Stimulated activated CD8-positive, alpha-beta memory T cell treated with anti-CD3 and anti-CD28 coated beads, Interleukin-7, amount 100 ng/mL, for 24 hours (primary cell): ENCODE data around the gene TNNC1.

Experiments used
- DNase-seq: peaks from one replicate; pipeline ENCODE4 v3.0.0-alpha.2; 2020; ENCODE audit warnings: low read depth

TNNC1 gene

GRCh38 chr3:52458031-52458760, 4.4 kb upstream of the TNNC1 start:
- no peak for DNase-seq

- no peak for DNase-seq
Measured at GRCh38 chr3:52456800-52457183, 3.0 kb upstream of the TNNC1 start.

DNA sequence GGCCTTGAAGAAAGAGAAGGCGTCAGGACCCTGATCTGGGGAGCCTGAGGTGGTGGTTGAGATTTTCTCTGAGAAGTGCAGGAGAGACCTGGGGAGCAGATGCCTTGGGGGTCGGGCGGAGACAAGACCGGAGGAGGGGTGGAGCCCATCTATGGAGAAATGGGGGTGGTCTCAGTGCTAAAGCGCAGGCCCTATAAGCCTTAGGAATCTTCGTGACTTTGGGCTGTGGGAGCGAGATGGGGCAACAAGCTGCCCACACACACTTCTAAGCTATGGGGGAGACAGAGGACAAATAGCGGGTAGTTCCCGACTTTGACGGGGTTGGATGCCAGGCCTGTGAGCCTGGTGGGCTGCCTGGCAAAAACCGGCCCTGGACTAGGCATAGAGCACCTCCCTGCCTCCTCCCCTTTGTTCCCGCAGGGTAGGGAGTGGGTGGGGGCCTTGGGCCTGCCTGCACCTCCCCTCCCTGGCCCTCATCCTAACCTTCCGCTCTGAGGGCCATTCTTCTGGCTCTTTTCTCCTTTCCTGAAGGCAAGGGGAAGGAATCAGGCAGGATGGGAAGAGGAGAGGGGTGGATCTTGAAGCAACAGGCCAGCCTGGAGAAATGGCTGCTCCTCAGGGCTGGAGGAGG, 2.4 kb upstream of the TNNC1 start:
- no peak for DNase-seq

- DNase-seq: peak; percentile 89
Measured at GRCh38 chr3:52455283-52456168, 1.7 kb upstream of the TNNC1 start, which contains the start of gene NISCH. Gene NISCH (plus strand): TSS chr3:52455604. CDS start chr3:52455642, 38 bp downstream.

- no peak for DNase-seq
Measured at GRCh38 chr3:52454938-52455282, 1.1 kb upstream of the TNNC1 start.

GRCh38 chr3:52454250-52454937, 553 bp upstream of the TNNC1 start:
- DNase-seq: no peak

- no peak for DNase-seq
Measured at GRCh38 chr3:52452570-52453221, 1.1 kb downstream of the TNNC1 start.

DNA sequence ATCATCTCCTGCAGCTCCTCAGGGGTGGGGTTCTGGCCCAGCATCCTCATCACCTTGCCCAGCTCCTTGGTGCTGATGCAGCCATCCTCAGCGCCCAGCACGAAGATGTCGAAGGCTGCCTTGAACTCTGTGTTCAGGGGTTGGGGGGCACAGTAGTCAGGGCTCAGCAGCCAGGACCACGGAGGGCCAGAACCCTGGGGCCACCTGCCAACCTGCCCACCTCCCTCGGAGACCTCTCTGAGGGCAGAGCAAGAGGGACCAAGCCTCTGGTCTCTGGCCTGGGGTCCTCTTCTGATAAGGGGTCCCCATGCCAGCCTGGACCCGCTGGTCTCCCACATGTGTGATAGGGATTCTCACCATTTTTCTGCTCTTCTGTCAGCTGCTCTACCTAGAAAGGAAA, 1.7 kb downstream of the TNNC1 start:
- DNase-seq: no peak

DNA sequence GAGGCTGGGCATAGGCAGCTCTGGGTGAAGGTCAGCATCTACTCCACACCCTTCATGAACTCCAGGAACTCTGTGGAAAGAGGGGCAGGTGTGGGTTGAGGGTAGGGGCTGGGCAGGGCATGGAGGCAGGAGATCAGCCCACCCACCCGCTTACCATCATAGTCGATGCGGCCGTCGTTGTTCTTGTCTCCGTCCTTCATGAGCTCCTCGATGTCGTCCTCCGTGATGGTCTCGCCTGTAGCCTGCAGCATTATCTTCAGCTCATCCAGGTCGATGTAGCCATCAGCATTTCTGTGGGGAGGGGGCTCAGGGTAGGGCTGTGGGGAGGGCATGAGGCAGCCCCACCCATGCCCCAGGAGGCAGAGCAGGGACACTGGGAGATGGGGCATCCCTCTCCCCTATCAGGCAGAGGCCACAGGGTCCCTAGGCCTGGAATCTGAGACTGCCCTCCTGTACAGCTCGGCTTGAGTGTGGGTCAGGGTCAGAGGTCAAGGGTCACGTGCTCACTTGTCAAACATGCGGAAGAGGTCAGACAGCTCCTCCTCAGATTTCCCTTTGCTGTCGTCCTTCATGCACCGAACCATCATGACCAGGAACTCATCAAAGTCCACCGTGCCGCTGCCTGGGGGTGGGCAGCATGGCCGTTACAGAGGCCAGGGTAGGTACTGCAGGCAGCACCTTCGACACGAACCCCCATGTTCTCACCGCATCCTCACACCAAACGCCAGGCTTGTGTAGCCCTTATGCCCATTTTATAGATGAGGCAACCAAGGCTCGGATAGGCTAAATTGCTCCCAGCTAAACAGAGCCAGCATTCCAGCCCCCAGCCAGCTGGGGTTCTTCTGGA, 2.4 kb downstream of the TNNC1 start:
- DNase-seq: no peak

- no peak for DNase-seq
Measured at GRCh38 chr3:52450489-52451236, 3.2 kb downstream of the TNNC1 start.

- DNase-seq: no peak
Measured at GRCh38 chr3:52447512-52448355, 6.1 kb downstream of the TNNC1 start.

DNA sequence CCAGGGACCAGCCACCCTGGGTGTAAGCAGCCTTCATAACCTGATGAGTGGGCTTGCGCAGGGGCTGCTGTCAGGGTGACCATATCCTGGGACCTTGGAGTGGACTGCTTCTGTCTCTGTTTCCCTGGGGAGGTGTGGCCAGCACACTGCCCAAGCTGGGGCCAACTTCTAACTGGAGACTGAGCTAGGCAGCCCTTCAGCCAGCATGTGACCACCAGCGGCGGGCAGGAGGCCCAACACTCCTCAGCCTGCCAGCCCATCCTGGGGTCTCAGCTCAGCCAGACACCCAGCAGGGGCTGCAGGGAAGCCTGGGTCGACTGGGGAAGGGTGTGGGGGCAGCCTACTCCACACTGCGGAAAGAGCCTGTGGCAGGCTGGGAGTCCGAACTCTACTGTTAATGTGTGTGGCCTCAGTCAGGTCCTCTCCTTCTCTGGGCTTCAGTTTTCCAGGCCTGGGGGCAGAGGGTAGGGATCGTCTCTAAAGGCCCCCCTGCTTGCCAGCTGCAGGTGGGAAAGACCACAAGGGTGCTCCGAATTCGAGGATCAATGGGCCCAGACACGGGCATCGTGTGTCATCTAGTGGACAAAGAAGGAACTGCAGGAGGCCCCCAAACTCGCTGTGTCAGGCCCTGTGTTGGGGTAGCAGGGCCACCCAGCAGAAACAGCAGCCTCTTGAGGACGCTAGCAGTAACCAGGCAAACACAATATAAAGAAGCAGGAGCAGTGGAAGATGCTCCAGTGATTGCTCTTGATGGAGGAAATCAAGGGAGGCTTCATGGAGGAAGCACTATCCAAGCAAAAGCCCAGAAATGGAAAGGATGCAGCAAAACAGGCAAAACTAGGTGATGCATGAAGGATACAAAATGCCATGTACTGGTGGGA, 7.0 kb downstream of the TNNC1 start:
- peak; percentile 55 for DNase-seq

DNA sequence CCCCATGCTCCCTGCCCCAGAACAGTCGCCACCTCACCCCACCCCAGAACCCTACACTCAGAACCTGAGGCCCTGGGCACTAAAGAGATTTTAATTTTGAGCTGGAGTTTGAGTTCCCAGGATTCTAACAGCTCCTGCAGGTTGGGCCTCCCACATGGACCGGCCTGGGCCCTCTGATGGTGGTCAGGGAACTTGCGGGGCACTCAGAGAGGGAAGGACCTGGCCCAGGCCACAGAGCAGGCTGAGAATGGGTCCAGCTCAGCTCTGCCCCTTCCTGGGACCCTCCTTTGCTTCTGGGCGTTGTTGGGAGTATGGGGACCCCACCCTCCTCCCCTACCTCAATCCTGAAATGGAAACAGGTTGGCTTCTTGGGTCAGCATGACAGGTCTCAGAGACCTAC, 7.8 kb downstream of the TNNC1 start:
- no peak for DNase-seq

GRCh38 chr3:52444860-52445793, 8.7 kb downstream of the TNNC1 start, which contains the start of gene SEMA3G:
Gene SEMA3G (minus strand): TSS chr3:52445103. CDS start chr3:52445027, 76 bp downstream.
- peak; percentile 59 for DNase-seq

DNA sequence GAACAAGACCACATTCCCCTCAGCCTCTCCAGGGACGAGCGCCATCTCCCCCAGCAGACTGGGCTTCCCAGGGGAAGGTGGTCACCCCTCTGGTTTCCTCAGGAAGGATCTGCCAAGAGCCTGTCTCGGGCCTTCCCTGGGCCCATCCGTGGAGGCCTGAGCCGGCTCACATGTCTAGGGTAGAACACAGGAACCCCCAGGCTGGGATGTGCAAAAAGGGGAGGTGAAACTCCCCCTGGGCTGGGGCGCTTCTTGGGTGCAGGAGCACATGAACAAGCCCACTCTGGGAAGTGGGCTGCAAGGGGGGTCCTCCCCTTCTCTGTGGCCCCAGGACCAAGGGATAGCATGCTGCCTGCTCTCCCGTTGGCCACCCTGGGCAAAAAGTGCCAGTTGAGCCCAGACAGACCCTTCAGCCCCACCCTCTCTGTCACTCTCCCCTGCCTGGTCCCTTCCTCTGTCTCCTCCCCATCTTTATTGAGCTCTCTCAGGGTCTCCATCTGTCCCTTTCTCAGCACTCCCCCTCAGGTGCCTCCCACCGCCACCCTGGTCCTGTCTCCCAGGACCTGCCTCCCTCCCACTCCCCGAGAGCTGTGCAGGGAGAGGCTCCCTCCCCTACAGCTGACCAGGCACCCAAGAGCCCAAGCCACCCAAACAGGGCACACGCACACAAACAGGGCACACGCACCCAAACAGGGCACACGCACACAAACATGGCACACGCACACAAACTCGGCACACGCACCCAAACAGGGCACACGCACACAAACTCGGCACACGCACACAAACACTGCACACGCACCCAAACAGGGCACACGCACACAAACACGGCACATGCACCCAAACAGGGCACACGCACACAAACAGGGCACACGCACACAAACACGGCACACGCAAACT, 9.8 kb downstream of the TNNC1 start:
- no peak for DNase-seq

DNA sequence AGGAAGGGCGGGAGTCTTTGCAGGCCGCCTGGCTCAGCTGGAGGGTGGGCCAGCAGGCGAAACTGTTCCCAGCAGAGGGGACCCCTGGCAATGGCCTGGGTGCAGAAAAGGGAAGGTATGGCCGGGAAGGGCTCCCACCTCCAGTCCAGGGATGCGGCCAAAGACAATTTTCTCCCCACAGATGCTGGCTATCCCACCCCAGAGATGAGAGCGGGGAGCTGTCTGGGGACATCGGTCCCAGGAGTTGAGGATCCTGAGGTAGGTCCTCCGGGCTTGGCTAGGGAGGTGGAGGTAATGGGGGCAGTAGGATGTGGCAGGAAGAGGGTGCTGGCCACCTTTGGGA, 10.6 kb downstream of the TNNC1 start:
- no peak for DNase-seq
